Aorta (tissue), 5 donors: ENCODE data around the gene PPM1B. TPM values are rescaled to one million over a fixed set of nuclear protein-coding genes. Genes with fewer than 3 reads are reported as not detected.
"Not testable (repeated sequence)": the region's sequence is repeated elsewhere in the genome, so short reads cannot be mapped to it uniquely, and the experiment has no call there.

Source experiments
- ATAC-seq: fragments of 200-7000 bp; cut with Tn5 transposase; one replicate; pipeline ENCODE4 v1.9.1; 2022; ENCODE audit warnings: moderate library complexity; ENCODE audit not compliant: low FRiP score
- DNase-seq, 2 donors: peaks; one replicate each; pipeline ENCODE4 v3.0.0-alpha.2; 2020
- H3K27ac ChIP-seq, 2 donors: one replicate each; pipeline ENCODE4 v1.5.1; 2013; ENCODE audit warnings: low read length in 2 of 2, mild to moderate bottlenecking in 2 of 2, moderate library complexity in 2 of 2, control low read depth in 1 of 2, inconsistent platforms in 1 of 2, low read depth in 1 of 2
- H3K27me3 ChIP-seq, 2 donors: one replicate each; pipeline ENCODE4 v1.6.1; 2013; ENCODE audit warnings: control low read depth in 1 of 2, low read length in 1 of 2, mild to moderate bottlenecking in 1 of 2, moderate library complexity in 1 of 2; ENCODE audit not compliant: insufficient read depth in 2 of 2, control insufficient read depth in 1 of 2
- H3K36me3 ChIP-seq, 2 donors: one replicate each; pipeline ENCODE4 v1.6.1; 2013; ENCODE audit warnings: control low read depth in 1 of 2, low read length in 1 of 2, mild to moderate bottlenecking in 1 of 2; ENCODE audit not compliant: insufficient read depth in 2 of 2, control insufficient read depth in 1 of 2
- H3K4me1 ChIP-seq, 2 donors: one replicate each; pipeline ENCODE4 v1.6.1; 2013; ENCODE audit warnings: low read length in 2 of 2, control low read depth in 1 of 2, mild to moderate bottlenecking in 1 of 2, moderate library complexity in 1 of 2; ENCODE audit not compliant: insufficient read depth in 2 of 2, control insufficient read depth in 1 of 2
- H3K4me3 ChIP-seq, 2 donors: one replicate each; pipeline ENCODE4 v1.5.1; 2013; ENCODE audit warnings: low read length in 2 of 2, control low read depth in 1 of 2, mild to moderate bottlenecking in 1 of 2
- H3K9me3 ChIP-seq: one replicate; pipeline ENCODE4 v1.6.1; 2013; ENCODE audit warnings: mild to moderate bottlenecking, low read length; ENCODE audit not compliant: control insufficient read depth
- WGBS, 2 donors: extraction: QIAGEN DNeasy Blood & Tissue Kit; methylation state at CpG; one replicate each; pipeline ENCODE4 v1.1.7; 2013; 5-methylcytosine and 5-hydroxymethylcytosine counted together
- intact Hi-C, 2 donors: fragments of 100-400 bp; cut with DNase I; formaldehyde crosslinking; loops; one replicate each; pipeline versions ENCODE4 v1.14.2 to v1.15.0; 2022
- polyA plus RNA-seq, 2 donors: library from polyadenylated mRNA; stranded (reverse); fragments of 200-250 nt; gene quantifications; one replicate each; pipeline ENCODE4 v1.2.3, GENCODE V29; 2013
- total RNA-seq, 2 donors: library from RNA; stranded (reverse); fragmentation: NEBNext Ultra II Directional; extraction: Animal tissue kit (Norgen Biotek cat#: 25700); gene quantifications; one replicate each; pipeline ENCODE4 v1.2.1, GENCODE V29; 2021
- donor health status: healthy with polysubstance abuse.
- donor health status: Bipolar disorder and iron deficiency.
- donor health status: DM: no; HTN: no; CAD: no.
- donor health status: DM: no; HTN: no; CAD: no.
- donor health status: DM: yes; HTN: yes; CAD: no.

Gene PPM1B
- total and polyA plus RNA-seq, 4 donors = 42.1 to 75.6 (median 50.3) TPM

- H3K36me3 ChIP-seq = no peaks in the 10 kb centered on the region
- no peak overlapping the region for H3K27ac ChIP-seq
- no peaks in the 10 kb centered on the region for H3K4me1 ChIP-seq
- no peaks in the 10 kb centered on the region for H3K27me3 ChIP-seq
- intact Hi-C loops = loop anchor here (5.0 to 10.0 kb wide), 3 partner anchors 103 to 710 kb away; no protein-coding TSS in a partner anchor
- peak overlapping the region; percentile 64 to 99 for H3K4me3 ChIP-seq
- ATAC-seq (peak; percentile 89), DNase-seq (peak in 1 of 2 donors; percentile 59)
- WGBS, 2 donors = 0 to 1% methylated on average over 12 of the region's 12 CpGs
- no peaks in the 10 kb centered on the region for H3K9me3 ChIP-seq
Measured at GRCh38 chr2:44244135-44244871, 75.6 kb downstream of the PPM1B start.

GRCh38 chr2:44245083-44245861 is 76.6 kb downstream of the PPM1B start:
- WGBS, 2 donors = 26% methylated on average over 3 of the region's 3 CpGs
- DNase-seq (no peak), ATAC-seq (no peak)
- Histone ChIP-seq H3K27ac (no peak overlapping the region), H3K9me3 (no peaks in the 10 kb centered on the region), H3K36me3 (no peaks in the 10 kb centered on the region), H3K4me3 (peak overlapping the region; percentile 26 to 64), H3K4me1 (no peaks in the 10 kb centered on the region), H3K27me3 (no peaks in the 10 kb centered on the region)
- intact Hi-C loops = loop anchor here in 1 of 2 donors (10.0 kb wide), 1 partner anchor 710 kb away; no protein-coding TSS in a partner anchor

GRCh38 chr2:44246436-44246835 is 77.8 kb downstream of the PPM1B start:
- ATAC-seq (no peak), DNase-seq (no peak)
- Histone ChIP-seq H3K36me3 (no peaks in the 10 kb centered on the region), H3K27ac (no peak overlapping the region), H3K27me3 (no peaks in the 10 kb centered on the region), H3K9me3 (no peaks in the 10 kb centered on the region), H3K4me1 (no peaks in the 10 kb centered on the region), H3K4me3 (no peak overlapping the region)
- WGBS, 2 donors = 95% methylated on average over 1 of the region's 1 CpG
- intact Hi-C loops = loop anchor here in 1 of 2 donors (10.0 kb wide), 1 partner anchor 708 kb away; no protein-coding TSS in a partner anchor

- ATAC-seq = no peak
Measured at GRCh38 chr2:44246840-44247369, 78.2 kb downstream of the PPM1B start.

GRCh38 chr2:44247924-44248323 is 79.2 kb downstream of the PPM1B start:
- Histone ChIP-seq H3K4me3 (no peak overlapping the region), H3K27ac (no peak overlapping the region), H3K9me3 (no peaks in the 10 kb centered on the region), H3K36me3 (no peaks in the 10 kb centered on the region), H3K4me1 (no peaks in the 10 kb centered on the region), H3K27me3 (no peaks in the 10 kb centered on the region)
- DNase-seq = no peak
- intact Hi-C loops = loop anchor here in 1 of 2 donors (10.0 kb wide), 1 partner anchor 707 kb away; no protein-coding TSS in a partner anchor
- no peak for ATAC-seq
- 95 to 97% methylated on average over 3 of the region's 3 CpGs for WGBS, 2 donors

More at GRCh38 chr2:44246840-44247369, 78.2 kb downstream of the PPM1B start:
- Histone ChIP-seq H3K4me1 (no peaks in the 10 kb centered on the region), H3K4me3 (no peak overlapping the region), H3K36me3 (no peaks in the 10 kb centered on the region), H3K9me3 (no peaks in the 10 kb centered on the region), H3K27me3 (no peaks in the 10 kb centered on the region), H3K27ac (no peak overlapping the region)
- DNase-seq = no peak
- WGBS, 2 donors = 86 to 88% methylated on average over 3 of the region's 3 CpGs
- intact Hi-C loops = loop anchor here in 1 of 2 donors (10.0 kb wide), 1 partner anchor 708 kb away; no protein-coding TSS in a partner anchor

- not testable (repeated sequence) for H3K27me3 ChIP-seq, H3K36me3 ChIP-seq, H3K4me3 ChIP-seq, H3K9me3 ChIP-seq, H3K27ac ChIP-seq, ATAC-seq, H3K4me1 ChIP-seq, DNase-seq
- 91 to 93% methylated on average over 6 of the region's 6 CpGs for WGBS, 2 donors
- intact Hi-C loops = loop anchor here in 1 of 2 donors (10.0 kb wide), 1 partner anchor 706 kb away; no protein-coding TSS in a partner anchor
Measured at GRCh38 chr2:44249269-44249668, 80.6 kb downstream of the PPM1B start.

GRCh38 chr2:44250376-44250775 is 81.7 kb downstream of the PPM1B start:
- Histone ChIP-seq H3K27ac (no peak overlapping the region), H3K4me1 (no peaks in the 10 kb centered on the region), H3K4me3 (no peak overlapping the region), H3K9me3 (no peaks in the 10 kb centered on the region), H3K36me3 (no peaks in the 10 kb centered on the region), H3K27me3 (no peaks in the 10 kb centered on the region)
- DNase-seq (no peak), ATAC-seq (no peak)
- 86 to 87% methylated on average over 3 of the region's 3 CpGs for WGBS, 2 donors
- intact Hi-C loops = no loop called here

GRCh38 chr2:44254023-44254422 is 85.3 kb downstream of the PPM1B start:
- no peak for ATAC-seq

More at GRCh38 chr2:44254023-44254422, 85.3 kb downstream of the PPM1B start:
- Histone ChIP-seq H3K27me3 (no peaks in the 10 kb centered on the region), H3K4me3 (no peak overlapping the region), H3K27ac (no peak overlapping the region), H3K4me1 (no peaks in the 10 kb centered on the region), H3K36me3 (no peaks in the 10 kb centered on the region), H3K9me3 (no peaks in the 10 kb centered on the region)
- DNase-seq = no peak
- intact Hi-C loops = no loop called here
- 94 to 95% methylated on average over 2 of the region's 2 CpGs for WGBS, 2 donors
